Coronary artery (tissue), 2 donors: ENCODE data around the gene TMEM238.

Experiments
- DNase-seq: peaks from one replicate; pipeline ENCODE4 v3.0.0-alpha.2; 2017; ENCODE audit warnings: low spot score
- H3K27ac ChIP-seq, 2 donors: fragments of 200-600 bp; sonication (generic); one replicate each; pipeline ENCODE4 v1.5.1; 2016 to 2019
- H3K4me3 ChIP-seq: fragments of 200-600 bp; sonication (generic); 2 replicates; pipeline ENCODE4 v1.5.1; 2016; ENCODE audit warnings: mild to moderate bottlenecking, moderate library complexity
- CTCF ChIP-seq: fragments of 200-600 bp; sonication (generic); IDR thresholded peaks from one replicate; pipeline ENCODE4 v1.5.1; 2019; ENCODE audit warnings: antibody characterized with exemption

The TMEM238 gene

GRCh38 chr19:55383279-55384130 lies 587 bp downstream of the TMEM238 start:
- Histone ChIP-seq H3K4me3 (peak overlapping the region; percentile 83), H3K27ac (peak overlapping the region in 1 of 2 donors; percentile 97)
- TF ChIP-seq CTCF: no peak

GRCh38 chr19:55382522-55383054 lies 1.5 kb downstream of the TMEM238 start:
- Histone ChIP-seq H3K4me3 (no peak overlapping the region), H3K27ac (no peak overlapping the region)
- TF ChIP-seq CTCF: no peak
- no peak for DNase-seq

More at GRCh38 chr19:55383279-55384130, 587 bp downstream of the TMEM238 start:
- no peak for DNase-seq

- no peak for DNase-seq
- H3K4me3 ChIP-seq: no peak overlapping the region
- no peak for TF ChIP-seq CTCF
- no peak overlapping the region for H3K27ac ChIP-seq
Observed at GRCh38 chr19:55382013-55382412, 2.1 kb downstream of the TMEM238 start.

- DNase-seq: no peak
Observed at GRCh38 chr19:55379174-55379573, 4.9 kb downstream of the TMEM238 start.

GRCh38 chr19:55377356-55378131 lies 6.5 kb downstream of the TMEM238 start:
- no peak for TF ChIP-seq CTCF
- no peak overlapping the region for H3K4me3 ChIP-seq
- no peak overlapping the region for H3K27ac ChIP-seq
- no peak for DNase-seq

More at GRCh38 chr19:55379174-55379573, 4.9 kb downstream of the TMEM238 start:
- no peak for TF ChIP-seq CTCF
- Histone ChIP-seq H3K4me3 (no peak overlapping the region), H3K27ac (no peak overlapping the region)

GRCh38 chr19:55376241-55376933 lies 7.7 kb downstream of the TMEM238 start, which contains the start of gene TMEM190:
TMEM190 (plus strand) TSS chr19:55376826; CDS start chr19:55376854, 28 bp downstream.
- no peak within 1 kb of the TSS for H3K4me3 ChIP-seq
- no peak within 1 kb of the TSS for H3K27ac ChIP-seq
- DNase-seq: no peak
- no peak for TF ChIP-seq CTCF
